Keratinocyte (primary cell): ENCODE results near the gene AAMDC.

ENCODE experiments used
- CTCF ChIP-seq, 3 experiments: IDR thresholded peaks in 1 of 3; conservative IDR thresholded peaks in 1 of 3; optimal IDR thresholded peaks in 1 of 3; 2 replicates in 2 of 3; 3 replicates in 1 of 3; pipeline versions ENCODE3 to v1.5.1; 2011; ENCODE audit warnings: low read length in 3 of 3, mild to moderate bottlenecking in 3 of 3, moderate library complexity in 2 of 3, control low read depth in 1 of 3, inconsistent platforms in 1 of 3; ENCODE audit not compliant: insufficient read depth in 2 of 3; ENCODE audit errors: extremely low read depth in 1 of 3
- EZH2 ChIP-seq: IDR thresholded peaks from one replicate; pipeline ENCODE4 v1.6.1; 2012; ENCODE audit warnings: inconsistent platforms, mild to moderate bottlenecking, low read length, moderate library complexity

DNA sequence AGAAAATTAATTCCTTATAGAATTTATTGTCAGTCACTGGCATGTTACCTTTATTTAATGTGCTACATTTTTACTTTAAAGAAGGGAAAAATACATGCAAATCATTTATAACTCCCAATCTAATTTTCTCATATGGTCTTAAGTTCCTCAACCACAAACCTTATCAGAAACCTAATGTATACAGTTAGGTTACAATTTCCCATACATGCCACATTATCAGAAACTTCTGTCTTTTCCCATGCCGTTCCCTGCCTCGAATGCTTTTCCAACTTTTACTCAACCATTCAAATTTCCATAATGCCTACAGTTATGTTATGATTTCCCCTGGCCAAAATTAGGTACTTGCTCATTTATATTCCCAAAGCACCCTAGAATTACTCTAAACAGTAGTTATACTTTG, 14.0 kb upstream of the AAMDC start:
- TF ChIP-seq CTCF (optimal IDR thresholded peaks at IDR 0.05 in 1 of 3, IDR thresholded peaks at IDR 0.05 in 1 of 3, conservative IDR thresholded peaks at IDR 0.05 in 1 of 3; ENCODE audit: extremely low read depth in 1 of 3, insufficient read depth in 2 of 3, low read length in 3 of 3) = no peak
- TF ChIP-seq EZH2 = no peak
